ENCODE results near the gene YOD1.

YOD1 gene

GRCh38 chr1:207010726-207011125 lies 40.3 kb downstream of the YOD1 start:
- no peak for TF ChIP-seq CTCF (IDR thresholded peaks at IDR 0.05; ENCODE audit: low read depth, low read length)
- no peak overlapping the region for H3K4me3 ChIP-seq (replicated peaks in 1 of 2; ENCODE audit: low read depth in 2 of 2, low read length in 2 of 2)
- no peak for DNase-seq (ENCODE audit: low read depth in 2 of 2)

- TF ChIP-seq CTCF (IDR thresholded peaks at IDR 0.05; ENCODE audit: low read depth, low read length) = no peak
- no peak overlapping the region for H3K4me3 ChIP-seq (replicated peaks in 1 of 2; ENCODE audit: low read depth in 2 of 2, low read length in 2 of 2)
- no peak for DNase-seq (ENCODE audit: low read depth in 2 of 2)
Observed at GRCh38 chr1:207009945-207010344, 41.1 kb downstream of the YOD1 start.

GRCh38 chr1:207009182-207009850 lies 41.7 kb downstream of the YOD1 start:
- DNase-seq (ENCODE audit: low read depth in 2 of 2) = no peak
- no peak for TF ChIP-seq CTCF (IDR thresholded peaks at IDR 0.05; ENCODE audit: low read depth, low read length)
- no peak overlapping the region for H3K4me3 ChIP-seq (replicated peaks in 1 of 2; ENCODE audit: low read depth in 2 of 2, low read length in 2 of 2)

GRCh38 chr1:207007352-207008033 lies 43.5 kb downstream of the YOD1 start:
- H3K4me3 ChIP-seq (replicated peaks in 1 of 2; ENCODE audit: low read depth in 2 of 2, low read length in 2 of 2) = no peak overlapping the region
- peak; percentile 96 to 97 for DNase-seq (ENCODE audit: low read depth in 2 of 2)
- TF ChIP-seq CTCF (IDR thresholded peaks at IDR 0.05; ENCODE audit: low read depth, low read length) = no peak

GRCh38 chr1:207006914-207007313 lies 44.1 kb downstream of the YOD1 start:
- DNase-seq (ENCODE audit: low read depth in 2 of 2) = no peak
- TF ChIP-seq CTCF (IDR thresholded peaks at IDR 0.05; ENCODE audit: low read depth, low read length) = no peak
- H3K4me3 ChIP-seq (replicated peaks in 1 of 2; ENCODE audit: low read depth in 2 of 2, low read length in 2 of 2) = no peak overlapping the region

- no peak for DNase-seq (ENCODE audit: low read depth in 2 of 2)
- no peak for TF ChIP-seq CTCF (IDR thresholded peaks at IDR 0.05; ENCODE audit: low read depth, low read length)
- no peak overlapping the region for H3K4me3 ChIP-seq (replicated peaks in 1 of 2; ENCODE audit: low read depth in 2 of 2, low read length in 2 of 2)
Observed at GRCh38 chr1:207006083-207006482, 44.9 kb downstream of the YOD1 start.
